Gastroesophageal sphincter (tissue), 4 donors: Measurements from ENCODE around the gene OTOS. TPM values are rescaled to one million over a fixed set of nuclear protein-coding genes. Genes with fewer than 3 reads are reported as not detected.

ENCODE experiments used
- ATAC-seq: fragments of 150-250 bp; one replicate; pipeline ENCODE4 v1.9.1; 2016; ENCODE audit warnings: mild to moderate bottlenecking, moderate library complexity
- H3K27ac ChIP-seq, 4 donors: fragments of 200-600 bp; sonication (generic) in 3 of 4; 1 replicate in 3 of 4; 2 replicates in 1 of 4; pipeline ENCODE4 v1.5.1; 2016 to 2019
- H3K27me3 ChIP-seq: fragments of 200-600 bp; sonication (generic); one replicate; pipeline ENCODE4 v1.5.1; 2019
- H3K36me3 ChIP-seq, 2 donors: fragments of 200-600 bp; sonication (generic); one replicate each; pipeline ENCODE4 v1.5.1; 2019; ENCODE audit warnings: control low read depth in 1 of 2
- H3K4me1 ChIP-seq, 3 donors: fragments of 200-600 bp; sonication (generic); 1 replicate in 2 of 3; 2 replicates in 1 of 3; pipeline ENCODE4 v1.5.1; 2016 to 2019; ENCODE audit warnings: control low read depth in 2 of 3
- H3K4me3 ChIP-seq, 2 donors: fragments of 200-600 bp; sonication (generic); one replicate each; pipeline ENCODE4 v1.5.1; 2019; ENCODE audit warnings: mild to moderate bottlenecking in 1 of 2, moderate library complexity in 1 of 2
- H3K9me3 ChIP-seq, 3 donors: fragments of 200-600 bp; sonication (generic); one replicate each; pipeline ENCODE4 v1.5.1; 2017 to 2019; ENCODE audit warnings: control low read depth in 2 of 3
- CTCF ChIP-seq, 4 experiments: fragments of 200-600 bp in 2 of 4; fragments of 450-650 bp in 2 of 4; sonication (generic) in 1 of 4; IDR thresholded peaks; one replicate each; pipeline ENCODE4 v1.5.1; 2017 to 2019; ENCODE audit warnings: antibody characterized with exemption in 4 of 4, mild to moderate bottlenecking in 2 of 4, moderate library complexity in 2 of 4
- EP300 ChIP-seq: sonication (generic); formaldehyde crosslinking; IDR thresholded peaks from one replicate; pipeline ENCODE4 v1.6.1; 2017; ENCODE audit warnings: antibody characterized with exemption, mild to moderate bottlenecking
- POLR2A ChIP-seq, 2 donors: fragments of 450-650 bp; IDR thresholded peaks; one replicate each; pipeline ENCODE4 v1.6.1; 2017; ENCODE audit warnings: antibody characterized with exemption in 2 of 2, mild to moderate bottlenecking in 2 of 2, moderate library complexity in 1 of 2
- POLR2AphosphoS5 ChIP-seq: sonication (generic); formaldehyde crosslinking; IDR thresholded peaks from one replicate; pipeline ENCODE4 v1.6.1; 2017; ENCODE audit warnings: antibody characterized with exemption
- WGBS, 2 donors: methylation state at CpG; one replicate each; pipeline ENCODE4 v1.1.5; 2018; ENCODE audit warnings: low coverage in 1 of 2; 5-methylcytosine and 5-hydroxymethylcytosine counted together
- total RNA-seq, 4 donors: library from RNA; depleted of rRNA; stranded (reverse); fragments of >200 nt; gene quantifications; one replicate each; pipeline ENCODE4 v1.1.0, GENCODE V29; 2016

The OTOS gene
- total RNA-seq, 4 donors from 2014 or later: not detected

GRCh38 chr2:240095556-240096523 is 44.6 kb downstream of the OTOS start:
- peaks cover 0 to 54% (median 0%) of the 10 kb centered on the region in 3 donors for H3K9me3 ChIP-seq
- 0% methylated on average over 1 of the region's 43 CpGs; no CpG with 5 or more reads in 1 of the 2 donors for WGBS, 2 donors
- H3K27me3 ChIP-seq: peaks cover 93% of the 10 kb centered on the region
- no peak overlapping the region for H3K27ac ChIP-seq
- H3K36me3 ChIP-seq: no peaks in the 10 kb centered on the region
- no peak for ATAC-seq
- TF ChIP-seq CTCF (IDR thresholded peaks at IDR 0.05): no peak
- TF ChIP-seq EP300: no peak
- TF ChIP-seq POLR2A (IDR thresholded peaks at IDR 0.05): no peak
- no peak for TF ChIP-seq POLR2AphosphoS5
- no peak overlapping the region for H3K4me3 ChIP-seq
- H3K4me1 ChIP-seq: no peaks in the 10 kb centered on the region

GRCh38 chr2:240089306-240089705 is 51.2 kb downstream of the OTOS start:
- H3K36me3 ChIP-seq: no peaks in the 10 kb centered on the region
- no peak for ATAC-seq
- peaks cover 41% of the 10 kb centered on the region for H3K27me3 ChIP-seq
- no peak overlapping the region for H3K4me3 ChIP-seq
- peaks cover 0 to 39% (median 0%) of the 10 kb centered on the region in 3 donors for H3K9me3 ChIP-seq
- WGBS, 2 donors: 68 to 80% methylated on average over 1 to 4 of the region's 5 CpGs
- H3K4me1 ChIP-seq: no peaks in the 10 kb centered on the region
- TF ChIP-seq POLR2A (IDR thresholded peaks at IDR 0.05) (no peak), POLR2AphosphoS5 (no peak), CTCF (IDR thresholded peaks at IDR 0.05) (no peak), EP300 (no peak)
- H3K27ac ChIP-seq: no peak overlapping the region

Other genes starting within 250 kb of the OTOS start
- 100 to 1,000 TPM in 1 of 4 donors, 10 to 100 TPM in 3; 72.6 to 150 (median 80.6) TPM for gene NDUFA10, start 115.3 kb downstream of the OTOS start, total RNA-seq
- gene OR6B2, start 110.2 kb downstream of the OTOS start, total RNA-seq: not detected
- gene OR6B3, start 87.1 kb downstream of the OTOS start, total RNA-seq: not detected
- 100 to 1,000 TPM; 151 to 252 (median 169) TPM for gene COPS9, start 4.4 kb downstream of the OTOS start, total RNA-seq